Stimulated activated naive B cell treated with anti-CD40 and anti-IgM and Interleukin-4, amounts not matched to agents 10 μg/mL and 1 μg/mL and 100 μg/mL, for 72 hours (primary cell): ENCODE data around the gene NHLRC3.
A peak's percentile ranks its signal among the peaks of the same experiment; 100 is the strongest.
"Not testable (repeated sequence)": the region's sequence is repeated elsewhere in the genome, so short reads cannot be mapped to it uniquely, and the experiment has no call there.

Experiments used
- ATAC-seq, 2 donors: fragments of 150-1000 bp; cut with Tn5 transposase; replicated peaks; 2 replicates each; pipeline ENCODE4 v1.10.0; 2021; ENCODE audit warnings: moderate library complexity in 1 of 2
- DNase-seq: peaks from one replicate; pipeline ENCODE4 v3.0.0; 2021
- H3K27ac Mint-ChIP-seq: one replicate; pipeline ENCODE4 v1.8.0; 2022; ENCODE audit warnings: mild to moderate bottlenecking, mixed read lengths
- H3K27me3 Mint-ChIP-seq, 2 donors: one replicate each; pipeline ENCODE4 v1.8.0; 2022; ENCODE audit warnings: mixed read lengths in 2 of 2
- H3K36me3 Mint-ChIP-seq, 2 donors: one replicate each; pipeline ENCODE4 v1.8.0; 2022; ENCODE audit warnings: mixed read lengths in 2 of 2, mild to moderate bottlenecking in 1 of 2
- H3K4me1 Mint-ChIP-seq, 2 donors: one replicate each; pipeline ENCODE4 v1.8.0; 2022; ENCODE audit warnings: mixed read lengths in 2 of 2, mild to moderate bottlenecking in 1 of 2
- H3K4me3 Mint-ChIP-seq, 2 donors: one replicate each; pipeline ENCODE4 v1.8.0; 2022; ENCODE audit warnings: mild to moderate bottlenecking in 2 of 2, mixed read lengths in 2 of 2, moderate library complexity in 1 of 2
- H3K9me3 Mint-ChIP-seq, 2 donors: one replicate each; pipeline ENCODE4 v1.8.0; 2022; ENCODE audit warnings: mixed read lengths in 2 of 2, mild to moderate bottlenecking in 1 of 2

The NHLRC3 gene

DNA sequence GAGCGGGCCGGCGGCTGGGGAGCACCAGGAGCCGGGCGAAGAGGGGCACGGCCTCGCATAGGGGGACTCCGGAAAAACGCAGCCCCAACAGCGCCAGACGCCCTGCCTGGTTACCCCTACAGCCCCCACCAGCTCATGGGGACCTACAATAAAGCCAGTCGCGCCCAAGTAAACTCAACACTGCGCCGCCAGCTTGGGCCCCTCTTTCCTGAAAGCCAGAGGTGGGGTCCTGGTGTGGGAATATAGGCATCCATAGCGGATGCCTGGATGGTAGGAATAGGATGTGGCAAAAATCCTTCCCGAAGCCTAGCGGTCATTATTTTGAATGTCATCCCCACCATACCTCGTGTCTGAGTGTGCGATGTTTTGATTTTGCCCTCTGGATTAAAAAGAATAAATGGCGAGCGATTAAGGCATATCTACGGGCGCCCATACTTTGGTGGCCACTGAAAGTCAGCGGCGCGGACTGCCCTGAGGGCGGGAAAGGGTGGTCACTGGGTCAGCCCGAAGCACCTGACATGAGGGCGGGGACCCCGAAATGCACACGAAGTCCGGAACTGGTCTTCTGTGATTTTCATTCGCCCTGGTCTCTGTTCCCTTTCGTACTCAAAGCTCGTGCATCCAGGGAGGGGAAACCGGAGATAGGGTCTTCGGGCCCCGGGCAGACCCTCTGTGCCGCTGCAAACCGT is at the start of gene NHLRC3, which contains the start of gene PROSER1:
Gene NHLRC3 (plus strand): TSS at position 577 of the 689 bp plus-strand sequence. CDS start 184 bp downstream, outside the sequence.
Gene PROSER1 (minus strand): TSS at position 210 of the 689 bp plus-strand sequence. CDS start 847 bp downstream, outside the sequence.
- peak; percentile 88 to 90 for ATAC-seq
- H3K4me1 Mint-ChIP-seq, result peaks cover 11 to 23% of the 10 kb centered on the region in 2 donors
- no peaks in the 10 kb centered on the region for H3K27me3 Mint-ChIP-seq
- no peaks in the 10 kb centered on the region for H3K9me3 Mint-ChIP-seq
- H3K36me3 Mint-ChIP-seq, result peaks cover 5 to 10% of the 10 kb centered on the region in 2 donors
- DNase-seq, result peak; percentile 85
- peak within 1 kb of the TSS; percentile 98 for H3K27ac Mint-ChIP-seq
- H3K4me3 Mint-ChIP-seq, result peak within 1 kb of the TSS; percentile 91

GRCh38 chr13:38990693-38991092 is 47.6 kb upstream of the NHLRC3 start, which contains the start of gene STOML3:
Gene STOML3 (minus strand): TSS chr13:38990831. CDS start chr13:38990721, 110 bp downstream.
- Mint-ChIP-seq H3K9me3 (no peaks in the 10 kb centered on the region), H3K36me3 (no peaks in the 10 kb centered on the region), H3K4me1 (no peaks in the 10 kb centered on the region), H3K4me3 (no peak within 1 kb of the TSS), H3K27ac (no peak within 1 kb of the TSS), H3K27me3 (peaks cover 5 to 8% of the 10 kb centered on the region in 2 donors)
- DNase-seq (no peak), ATAC-seq (no peak)

- DNase-seq (no peak), ATAC-seq (no peak)
- Mint-ChIP-seq H3K27me3 (peaks cover 5 to 11% of the 10 kb centered on the region in 2 donors), H3K27ac (no peak overlapping the region), H3K9me3 (no peaks in the 10 kb centered on the region), H3K4me1 (no peaks in the 10 kb centered on the region), H3K36me3 (no peaks in the 10 kb centered on the region), H3K4me3 (no peak overlapping the region)
Observed at GRCh38 chr13:38993381-38993780, 44.9 kb upstream of the NHLRC3 start.

GRCh38 chr13:38998739-38999138 is 39.5 kb upstream of the NHLRC3 start:
- peaks cover 0 to 1% of the 10 kb centered on the region in 2 donors for H3K4me1 Mint-ChIP-seq
- no peaks in the 10 kb centered on the region for H3K9me3 Mint-ChIP-seq
- ATAC-seq (no peak), DNase-seq (no peak)
- no peak overlapping the region for H3K4me3 Mint-ChIP-seq
- H3K27me3 Mint-ChIP-seq, result peaks cover 5 to 6% of the 10 kb centered on the region in 2 donors
- H3K27ac Mint-ChIP-seq, result no peak overlapping the region
- H3K36me3 Mint-ChIP-seq, result no peaks in the 10 kb centered on the region

- not testable (repeated sequence) for DNase-seq, H3K9me3 Mint-ChIP-seq, H3K4me3 Mint-ChIP-seq, H3K27me3 Mint-ChIP-seq, H3K27ac Mint-ChIP-seq, ATAC-seq, H3K4me1 Mint-ChIP-seq
- peaks cover 19 to 36% of the 10 kb centered on the region in 2 donors for H3K36me3 Mint-ChIP-seq
Observed at GRCh38 chr13:39006371-39007111, 31.7 kb upstream of the NHLRC3 start.

DNA sequence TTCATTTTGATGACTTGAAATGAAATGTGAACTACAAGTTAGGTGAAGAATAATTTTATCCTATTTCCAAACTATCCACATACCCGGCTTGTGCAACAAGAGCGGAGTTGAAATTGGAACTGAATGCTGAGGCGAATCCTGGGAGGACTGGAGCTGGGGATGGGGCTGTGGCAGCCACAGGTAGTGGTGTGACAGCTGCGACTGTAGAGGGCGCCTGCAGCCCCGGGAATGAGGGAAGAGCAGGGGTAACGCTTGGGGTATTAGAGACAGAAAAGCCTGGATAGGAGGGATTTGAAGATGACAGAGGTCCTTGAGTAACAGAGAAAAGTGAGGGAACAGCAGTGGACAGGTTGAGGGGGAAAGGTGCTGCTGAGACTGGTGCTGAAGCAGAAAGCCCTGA is 25.6 kb upstream of the NHLRC3 start:
- Mint-ChIP-seq H3K9me3 (no peaks in the 10 kb centered on the region), H3K27me3 (no peaks in the 10 kb centered on the region), H3K4me1 (peaks cover 0 to 2% of the 10 kb centered on the region in 2 donors), H3K36me3 (peaks cover 48 to 62% of the 10 kb centered on the region in 2 donors), H3K4me3 (no peak overlapping the region), H3K27ac (peak overlapping the region; percentile 14)
- no peak for ATAC-seq
- no peak for DNase-seq

DNA sequence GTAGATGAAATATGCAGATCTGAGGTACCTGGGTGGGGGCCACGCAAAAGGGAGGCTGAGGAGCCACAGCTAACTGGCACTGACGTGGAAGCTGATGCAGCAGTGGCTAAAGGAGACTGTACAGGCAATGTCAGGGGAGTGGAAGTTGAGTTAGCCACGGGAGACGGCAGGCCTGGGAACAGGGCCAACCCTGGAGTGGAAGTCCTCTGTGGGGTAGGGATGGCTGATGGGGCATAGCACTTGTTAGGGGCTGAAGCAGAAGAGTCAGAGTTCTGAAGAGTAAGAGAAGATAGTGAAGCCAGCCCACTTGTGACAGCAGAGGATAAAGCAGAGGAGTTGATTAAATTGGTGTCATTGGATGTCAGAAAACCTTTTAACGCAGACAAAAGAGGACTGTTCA is 24.8 kb upstream of the NHLRC3 start:
- ATAC-seq (no peak), DNase-seq (no peak)
- Mint-ChIP-seq H3K27ac (no peak overlapping the region), H3K36me3 (peaks cover 44 to 63% of the 10 kb centered on the region in 2 donors), H3K9me3 (no peaks in the 10 kb centered on the region), H3K27me3 (no peaks in the 10 kb centered on the region), H3K4me1 (peaks cover 0 to 2% of the 10 kb centered on the region in 2 donors), H3K4me3 (no peak overlapping the region)

GRCh38 chr13:39016087-39016486 is 22.2 kb upstream of the NHLRC3 start:
- Mint-ChIP-seq H3K4me1 (peaks cover 0 to 2% of the 10 kb centered on the region in 2 donors), H3K27me3 (no peaks in the 10 kb centered on the region), H3K4me3 (no peak overlapping the region), H3K9me3 (no peaks in the 10 kb centered on the region), H3K27ac (no peak overlapping the region), H3K36me3 (peaks cover 37 to 63% of the 10 kb centered on the region in 2 donors)
- DNase-seq (no peak), ATAC-seq (no peak)

DNA sequence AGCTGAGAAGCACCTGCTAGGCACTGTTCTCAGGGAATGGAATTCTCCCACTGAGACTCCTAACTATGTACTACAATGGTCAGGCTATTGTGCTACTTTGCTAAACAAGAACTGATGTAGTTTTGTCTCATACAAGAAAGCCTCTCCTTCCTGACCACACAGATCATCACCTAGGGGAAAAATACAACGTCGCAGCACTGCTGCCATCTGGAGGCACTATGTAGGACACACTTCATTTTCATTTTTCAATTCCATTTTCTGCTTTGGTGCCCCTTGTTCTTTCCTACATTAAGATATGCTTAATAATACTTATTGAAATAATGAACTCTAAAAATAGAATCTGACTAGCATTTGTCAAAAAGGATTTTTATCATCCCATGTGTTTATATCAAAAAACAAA is 21.5 kb upstream of the NHLRC3 start:
- Mint-ChIP-seq H3K27ac (no peak overlapping the region), H3K9me3 (no peaks in the 10 kb centered on the region), H3K36me3 (peaks cover 36 to 63% of the 10 kb centered on the region in 2 donors), H3K27me3 (no peaks in the 10 kb centered on the region), H3K4me1 (peaks cover 0 to 2% of the 10 kb centered on the region in 2 donors), H3K4me3 (no peak overlapping the region)
- no peak for DNase-seq
- ATAC-seq, result peak; percentile 50 to 65

GRCh38 chr13:39020853-39021462 is 17.3 kb upstream of the NHLRC3 start:
- Mint-ChIP-seq H3K36me3 (peaks cover 19 to 52% of the 10 kb centered on the region in 2 donors), H3K4me3 (no peak overlapping the region), H3K9me3 (no peaks in the 10 kb centered on the region), H3K4me1 (peaks cover 0 to 2% of the 10 kb centered on the region in 2 donors), H3K27me3 (no peaks in the 10 kb centered on the region), H3K27ac (no peak overlapping the region)
- DNase-seq (no peak), ATAC-seq (no peak)

DNA sequence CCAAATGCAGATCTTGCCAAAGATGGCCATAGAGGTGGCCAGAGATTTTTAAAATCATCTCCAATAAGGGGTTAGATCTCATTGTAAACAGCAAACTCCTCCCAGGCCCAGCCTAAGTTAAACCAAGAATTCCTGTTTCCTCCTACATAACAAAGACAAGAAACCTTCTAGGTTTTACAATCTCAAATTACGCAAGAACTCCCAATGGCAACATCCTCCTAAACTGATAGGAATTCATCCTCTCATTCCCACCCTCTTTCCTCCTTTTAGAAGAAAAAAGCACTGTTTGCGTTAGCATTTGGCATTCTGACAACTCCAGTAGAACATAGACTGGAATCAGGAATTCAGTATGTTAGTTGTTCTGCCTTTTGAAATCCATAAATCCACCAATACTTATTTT is 14.9 kb upstream of the NHLRC3 start:
- Mint-ChIP-seq H3K4me3 (no peak overlapping the region), H3K27ac (no peak overlapping the region), H3K9me3 (no peaks in the 10 kb centered on the region), H3K36me3 (peaks cover 22 to 55% of the 10 kb centered on the region in 2 donors), H3K4me1 (no peaks in the 10 kb centered on the region), H3K27me3 (no peaks in the 10 kb centered on the region)
- DNase-seq (no peak), ATAC-seq (no peak)

- Mint-ChIP-seq H3K36me3 (peaks cover 19 to 51% of the 10 kb centered on the region in 2 donors), H3K27me3 (no peaks in the 10 kb centered on the region), H3K4me3 (no peak overlapping the region), H3K9me3 (no peaks in the 10 kb centered on the region), H3K27ac (no peak overlapping the region), H3K4me1 (no peaks in the 10 kb centered on the region)
- ATAC-seq (no peak), DNase-seq (no peak)
Observed at GRCh38 chr13:39023761-39024160, 14.5 kb upstream of the NHLRC3 start.

- ATAC-seq (no peak), DNase-seq (no peak)
- no peaks in the 10 kb centered on the region for H3K9me3 Mint-ChIP-seq
- peaks cover 17 to 40% of the 10 kb centered on the region in 2 donors for H3K36me3 Mint-ChIP-seq
- no peak overlapping the region for H3K4me3 Mint-ChIP-seq
- no peaks in the 10 kb centered on the region for H3K4me1 Mint-ChIP-seq
- no peak overlapping the region for H3K27ac Mint-ChIP-seq
- H3K27me3 Mint-ChIP-seq, result no peaks in the 10 kb centered on the region
Observed at GRCh38 chr13:39025433-39025839, 12.8 kb upstream of the NHLRC3 start.

GRCh38 chr13:39032150-39032549 is 6.1 kb upstream of the NHLRC3 start:
- Mint-ChIP-seq H3K27ac (no peak overlapping the region), H3K9me3 (no peaks in the 10 kb centered on the region), H3K4me1 (peaks cover 13 to 26% of the 10 kb centered on the region in 2 donors), H3K27me3 (no peaks in the 10 kb centered on the region), H3K4me3 (no peak overlapping the region), H3K36me3 (peaks cover 6 to 12% of the 10 kb centered on the region in 2 donors)
- ATAC-seq, result no peak
- no peak for DNase-seq
